K562 (cell line): ENCODE results near the gene NAPA. TPM values are rescaled to one million over a fixed set of nuclear protein-coding genes. Genes with fewer than 3 reads are reported as not detected.

Experiments used
- HNRNPL ChIP-seq: fragments of 200-400 bp; formaldehyde crosslinking; IDR thresholded peaks from 2 replicates; pipeline ENCODE4 v1.6.1; 2017; ENCODE audit warnings: low read depth, mild to moderate bottlenecking, low read length
- MAFK ChIP-seq: IDR thresholded peaks from 2 replicates; pipeline ENCODE4 v1.6.1; 2011; ENCODE audit warnings: low read length, improper control_type of control experiment
- MEF2A ChIP-seq: IDR thresholded peaks from 2 replicates; pipeline ENCODE4 v1.6.1; 2011; ENCODE audit warnings: low read depth, mild to moderate bottlenecking, low read length, moderate library complexity; ENCODE audit not compliant: control insufficient read depth
- ZBTB33 ChIP-seq: sonication (generic); formaldehyde crosslinking; IDR thresholded peaks from 2 replicates; pipeline ENCODE4 v1.8.1; 2023; ENCODE audit warnings: mild to moderate bottlenecking, missing genetic modification reagents
- ZBTB9 ChIP-seq: fragments of 450-650 bp; formaldehyde crosslinking; IDR thresholded peaks from 2 replicates; pipeline ENCODE4 v1.4.0; 2020; ENCODE audit warnings: mild to moderate bottlenecking, moderate library complexity
- ZFP36 ChIP-seq: fragments of 150-350 bp; IDR thresholded peaks from 2 replicates; pipeline ENCODE4 v1.6.1; 2018; ENCODE audit warnings: low read length, low read depth; ENCODE audit not compliant: partially characterized antibody
- polyA plus RNA-seq, 8 experiments: library from polyadenylated mRNA; depleted of rRNA in 4 of 8; stranded (reverse) in 5 of 8; unstranded in 3 of 8; fragments of >200 nt; fragmentation: Nextera tagmentation in 2 of 8; fragmentation: Illumina TruSeq in 1 of 8; extraction: Ambion mirVana in 2 of 8; extraction: Trizol in 1 of 8; gene quantifications; 2 replicates each; pipeline versions ENCODE4 v1.2.1 to v1.2.3, GENCODE V29; 2011 to 2014; ENCODE audit warnings: inconsistent platforms in 1 of 8, missing spikeins in 1 of 8
- total RNA-seq, 7 experiments: library from RNA; depleted of rRNA in 6 of 7; stranded (reverse); fragments of >200 nt in 6 of 7; fragmentation: Illumina TruSeq in 2 of 7; extraction: Trizol in 2 of 7; gene quantifications; 2 replicates each; pipeline versions ENCODE4 v1.2.1 to v1.2.3, GENCODE V29; 2011 to 2021; ENCODE audit warnings: low replicate concordance in 1 of 7

The NAPA gene
- total and polyA plus RNA-seq, 9 of the 15 experiments (the other 6 are each of a cell fraction or from before 2014, with no cell fraction given), result 5.4 to 98.6 (median 77.5) TPM

DNA sequence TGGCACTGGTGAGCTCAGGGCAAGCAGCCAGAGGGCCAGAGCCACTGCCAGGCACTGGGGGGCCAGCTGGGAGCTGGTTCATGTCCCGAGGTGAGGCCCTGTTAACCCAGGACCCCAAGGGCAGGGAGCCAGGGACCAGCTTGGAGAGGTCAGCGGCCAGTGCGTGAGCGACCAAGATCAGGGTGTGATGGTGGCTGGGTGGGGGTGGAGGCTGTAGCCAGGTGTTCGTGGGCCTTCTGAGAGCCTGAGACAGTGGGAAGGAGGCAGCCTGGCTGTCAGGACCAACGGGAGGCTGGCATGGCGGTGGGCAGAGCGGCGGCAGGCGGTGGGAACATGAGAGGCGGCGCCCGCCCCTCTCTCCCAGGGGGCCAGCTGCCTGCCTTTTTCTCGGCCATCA, 22.7 kb downstream of the NAPA start (continued):
- no peak for TF ChIP-seq ZBTB9 (CRISPR knock-in tag)
- no peak for TF ChIP-seq ZFP36
- no peak for TF ChIP-seq MEF2A
- TF ChIP-seq ZBTB33 (CRISPR knock-in tag), result peak; percentile 60; the same call in 1 of the 2 replicates
- no peak for TF ChIP-seq MAFK
- TF ChIP-seq HNRNPL, result 0 out of 2 replicates have a peak, but pooled peaks have one; percentile 20
